Posterior vena cava (tissue), 2 donors: ENCODE results near the gene CDC73. TPM values are rescaled to one million over a fixed set of nuclear protein-coding genes. Genes with fewer than 3 reads are reported as not detected.
A peak's percentile ranks its signal among the peaks of the same experiment; 100 is the strongest.
"Not testable (repeated sequence)": the region's sequence is repeated elsewhere in the genome, so short reads cannot be mapped to it uniquely, and the experiment has no call there.

Source experiments
- DNase-seq: peaks from one replicate; pipeline ENCODE4 v3.0.0-alpha.2; 2020; ENCODE audit warnings: low spot score
- intact Hi-C, 2 donors: fragments of 100-400 bp; cut with DNase I; formaldehyde crosslinking; loops; one replicate each; pipeline versions ENCODE4 v1.14.1 to v1.14.2; 2022 to 2023
- total RNA-seq, 2 donors: library from RNA; stranded (reverse); fragmentation: NEBNext Ultra II Directional; extraction: Animal tissue kit (Norgen Biotek cat#: 25700); gene quantifications; one replicate each; pipeline ENCODE4 v1.2.1, GENCODE V29; 2021
- donor health status: DM: yes; HTN: yes; CAD: no.
- donor health status: DM: yes; HTN: yes; CAD: no.

The CDC73 gene
- total RNA-seq, 2 donors from 2014 or later: 70.0 to 79.1 TPM

GRCh38 chr1:193111641-193112090 is 10.2 kb upstream of the CDC73 start:
- intact Hi-C loops: loop anchor here in 1 of 2 donors (10.0 kb wide), 1 partner anchor 47 kb away; no protein-coding TSS in a partner anchor
- DNase-seq: peak; percentile 89

- intact Hi-C loops: loop anchor here in 1 of 2 donors (10.0 kb wide), 1 partner anchor 49 kb away; no protein-coding TSS in a partner anchor
- DNase-seq: no peak
Observed at GRCh38 chr1:193113258-193113991, 8.4 kb upstream of the CDC73 start.

DNA sequence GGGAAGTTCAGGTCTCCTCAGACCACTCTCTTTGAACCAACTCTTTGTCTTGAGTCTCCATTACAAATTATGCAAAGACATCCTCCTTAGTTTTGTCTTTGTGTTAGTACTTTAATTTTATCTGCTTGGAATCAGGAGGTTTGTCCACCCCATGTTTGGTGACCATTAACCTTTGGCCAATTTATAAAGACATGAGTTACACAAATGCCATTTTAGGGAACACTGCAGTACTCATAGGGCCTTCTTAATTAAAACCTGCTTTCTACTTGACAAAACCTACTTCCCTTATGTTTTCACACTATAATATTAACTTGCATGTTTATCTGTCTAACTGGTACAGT is 7.9 kb upstream of the CDC73 start:
- DNase-seq: no peak
- intact Hi-C loops: loop anchor here in 1 of 2 donors (10.0 kb wide), 1 partner anchor 49 kb away; no protein-coding TSS in a partner anchor

- no peak for DNase-seq
- intact Hi-C loops: loop anchor here in 1 of 2 donors (10.0 kb wide), 1 partner anchor 50 kb away; no protein-coding TSS in a partner anchor
Observed at GRCh38 chr1:193114485-193115095, 7.2 kb upstream of the CDC73 start.

DNA sequence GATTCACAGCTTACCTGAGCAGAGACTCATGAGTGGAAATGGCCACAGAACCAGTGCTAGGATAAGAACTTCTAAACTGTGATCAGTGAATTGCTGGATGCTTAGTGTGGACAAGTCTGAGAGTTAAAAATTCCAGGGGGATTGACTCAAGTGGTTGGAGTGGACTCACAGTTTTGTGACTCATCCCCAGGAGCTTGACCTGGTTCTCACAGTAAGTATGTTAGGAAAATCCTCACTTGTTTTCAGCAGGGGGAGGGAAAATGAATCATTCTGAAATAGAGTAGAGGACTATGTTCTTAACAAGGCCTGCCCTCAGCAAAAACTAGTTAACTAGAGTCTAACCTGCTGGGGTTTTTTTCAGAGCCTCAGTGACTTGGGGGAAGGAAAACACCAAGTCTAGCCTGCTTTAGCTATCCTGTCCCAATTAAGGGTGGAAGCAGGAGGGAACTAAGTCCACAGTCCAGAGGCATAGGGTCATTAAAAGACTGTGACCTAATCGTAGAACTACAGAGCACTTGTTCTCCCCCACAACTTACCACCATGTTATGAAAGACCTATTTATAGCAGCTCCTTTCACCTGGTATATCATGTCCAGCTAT is 6.1 kb upstream of the CDC73 start:
- no peak for DNase-seq
- intact Hi-C loops: loop anchor here in 1 of 2 donors (10.0 kb wide), 1 partner anchor 51 kb away; no protein-coding TSS in a partner anchor

GRCh38 chr1:193117167-193117566 is 4.7 kb upstream of the CDC73 start:
- DNase-seq: not testable (repeated sequence)
- intact Hi-C loops: loop anchor here in 1 of 2 donors (10.0 kb wide), 1 partner anchor 52 kb away; no protein-coding TSS in a partner anchor

DNA sequence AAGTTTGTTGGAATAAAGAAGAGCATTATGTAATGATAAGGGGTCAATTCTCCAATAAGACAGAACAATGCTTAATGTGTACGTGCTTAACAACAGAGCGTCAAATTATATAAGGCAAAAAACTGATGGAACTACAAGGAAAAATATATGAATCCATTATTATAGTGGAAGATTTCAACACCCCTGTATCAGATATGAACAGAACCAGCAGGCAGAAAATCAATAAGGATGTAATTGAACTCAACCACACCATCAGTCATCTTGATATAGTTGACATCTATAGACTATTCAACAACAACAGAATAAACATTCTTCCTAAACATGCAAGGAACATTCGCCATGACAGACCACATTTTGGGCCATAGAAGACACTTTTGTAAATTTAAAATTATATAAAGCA is 3.6 kb upstream of the CDC73 start:
- DNase-seq: no peak
- intact Hi-C loops: loop anchor here in 1 of 2 donors (10.0 kb wide), 1 partner anchor 53 kb away; no protein-coding TSS in a partner anchor

DNA sequence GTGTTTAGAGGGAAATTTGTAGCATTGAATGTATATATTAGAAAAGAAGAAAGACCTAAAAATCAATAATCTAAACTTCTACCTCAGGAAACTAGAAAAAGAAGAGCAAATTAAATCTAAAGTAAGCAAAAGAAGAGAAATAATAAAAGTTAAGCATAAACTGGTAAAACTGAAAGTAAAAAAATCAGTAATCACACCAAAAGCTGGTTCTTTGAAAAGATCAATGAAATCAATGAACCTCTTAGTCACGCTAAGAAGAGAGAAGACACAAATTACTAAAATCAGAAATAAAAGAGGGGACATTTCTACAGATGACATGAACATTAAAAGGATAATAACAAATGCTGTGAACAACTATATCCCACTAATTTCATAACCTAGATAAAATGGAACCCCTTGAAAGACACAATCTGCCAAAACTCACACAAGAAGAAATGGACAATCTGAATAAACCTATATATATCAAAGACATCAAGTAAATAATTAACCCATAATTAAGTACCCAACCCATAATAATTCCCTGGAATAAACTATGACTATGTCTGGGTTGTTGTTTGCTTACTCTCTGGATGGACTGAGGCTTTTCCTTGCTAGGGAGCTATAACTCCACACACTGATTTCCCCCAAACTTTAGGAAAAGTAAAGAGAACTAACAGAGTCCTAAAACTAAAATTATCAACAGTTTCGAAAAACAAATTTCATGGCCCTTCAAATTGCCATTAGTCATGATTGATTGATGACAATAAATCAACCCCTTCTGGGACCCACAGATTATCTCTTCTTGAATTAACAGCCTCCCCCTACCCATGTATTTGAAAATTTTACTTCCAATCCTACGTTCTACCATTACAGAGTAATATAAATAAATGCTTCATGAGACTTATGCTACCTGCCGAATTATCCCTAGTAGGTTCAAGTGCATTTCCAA is 2.8 kb upstream of the CDC73 start:
- intact Hi-C loops: loop anchor here in 1 of 2 donors (10.0 kb wide), 1 partner anchor 54 kb away; no protein-coding TSS in a partner anchor
- no peak for DNase-seq

- no peak for DNase-seq
- intact Hi-C loops: loop anchor here in 1 of 2 donors (2.0 to 10.0 kb wide), 2 partner anchors 60 to 646 kb away; no protein-coding TSS in a partner anchor
Observed at GRCh38 chr1:193120604-193121166, 1.1 kb upstream of the CDC73 start.

DNA sequence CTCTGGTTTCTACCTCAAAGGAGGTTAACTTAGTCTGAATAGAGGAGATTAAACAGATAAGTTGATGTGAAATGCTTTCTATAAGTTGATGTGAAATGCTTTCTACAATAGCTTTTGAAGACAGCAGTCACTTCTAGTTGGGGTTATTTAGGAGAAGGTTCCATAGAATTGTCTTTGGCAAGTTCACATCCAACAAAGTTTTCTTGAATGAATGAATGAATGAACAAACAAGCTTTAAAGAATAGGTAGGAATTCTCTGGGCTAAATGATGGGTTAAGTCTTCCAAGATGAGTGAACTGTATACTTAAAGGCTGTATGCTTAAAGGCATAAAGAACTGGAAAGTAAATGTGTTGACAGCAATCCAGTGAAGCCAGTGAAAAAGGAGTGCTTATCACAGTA is 1.9 kb downstream of the CDC73 start:
- intact Hi-C loops: loop anchor here in 1 of 2 donors (10.0 kb wide), 1 partner anchor 649 kb away; no protein-coding TSS in a partner anchor
- DNase-seq: no peak

GRCh38 chr1:193125369-193125768 is 3.5 kb downstream of the CDC73 start:
- DNase-seq: no peak
- intact Hi-C loops: loop anchor here in 1 of 2 donors (10.0 kb wide), 1 partner anchor 651 kb away; no protein-coding TSS in a partner anchor

DNA sequence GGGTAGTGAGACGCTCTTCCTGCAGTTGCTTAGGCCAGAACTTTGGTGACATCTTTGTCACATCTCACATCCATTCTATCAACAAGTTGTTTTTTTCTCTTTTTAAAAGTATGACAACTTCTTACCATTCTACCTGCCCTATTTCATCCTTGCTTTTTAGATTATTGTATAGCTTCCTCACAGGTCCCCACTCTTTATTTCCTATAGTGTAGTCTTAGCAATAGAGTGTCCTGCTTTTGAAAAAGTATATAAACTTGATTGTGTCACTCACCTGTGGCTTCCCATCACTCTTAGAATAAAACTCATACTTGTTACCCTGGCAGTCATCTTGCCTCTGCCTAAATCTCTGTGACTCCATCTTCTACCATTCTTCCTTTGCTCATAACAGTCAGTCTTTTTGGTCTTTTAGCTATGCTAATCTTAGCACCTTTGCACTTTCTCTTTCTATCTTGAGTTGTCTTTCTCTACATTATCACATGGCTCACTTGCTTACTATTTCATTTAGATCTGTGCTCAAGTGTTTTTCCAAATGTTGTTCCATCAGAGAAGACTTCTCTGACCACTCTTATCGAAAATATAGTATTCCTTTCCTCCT is 9.5 kb downstream of the CDC73 start:
- DNase-seq: no peak
- intact Hi-C loops: no loop called here

DNA sequence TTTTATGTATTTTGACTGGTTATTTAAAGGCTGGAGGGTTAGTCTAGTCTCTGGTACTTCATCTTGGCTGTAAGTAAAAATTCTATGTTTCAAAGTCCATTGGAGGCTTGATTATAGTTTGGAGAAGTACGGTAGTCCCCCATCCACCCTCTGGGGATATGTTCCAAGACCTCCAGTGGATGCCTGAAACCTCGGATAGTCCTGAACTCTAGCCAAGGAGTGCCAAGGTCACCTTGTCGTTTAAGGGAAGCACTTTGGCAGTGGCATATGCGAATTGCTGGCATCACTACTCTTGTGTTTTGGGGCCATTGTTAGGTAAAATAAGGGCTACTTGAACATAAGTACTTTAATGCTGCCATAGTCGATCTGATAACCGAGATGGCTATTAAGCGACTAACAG is 18.4 kb downstream of the CDC73 start:
- intact Hi-C loops: no loop called here
- no peak for DNase-seq

- DNase-seq: no peak
- intact Hi-C loops: no loop called here
Observed at GRCh38 chr1:193141804-193142203, 20.0 kb downstream of the CDC73 start.

DNA sequence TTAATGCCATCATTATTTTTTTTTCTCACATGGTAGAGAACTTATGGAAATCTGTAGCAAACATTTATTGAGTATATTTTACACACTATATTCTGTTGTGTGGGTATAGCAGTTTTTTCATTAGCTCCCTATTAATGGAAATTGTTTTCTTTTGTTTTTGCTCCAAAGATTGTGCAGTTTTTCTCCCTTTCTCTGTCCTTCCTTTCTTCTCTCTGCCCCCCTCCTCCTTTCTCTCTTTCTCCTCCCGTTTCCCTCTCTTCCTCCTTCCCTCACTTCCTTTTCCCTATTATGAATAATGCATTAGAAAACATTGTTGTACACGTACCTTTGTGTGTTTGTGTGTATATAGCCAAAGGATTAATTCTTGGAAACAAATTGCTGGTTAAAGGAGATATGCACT is 20.6 kb downstream of the CDC73 start:
- DNase-seq: no peak
- intact Hi-C loops: no loop called here

GRCh38 chr1:193143285-193143684 is 21.5 kb downstream of the CDC73 start:
- intact Hi-C loops: no loop called here
- no peak for DNase-seq

- intact Hi-C loops: no loop called here
- DNase-seq: no peak
Observed at GRCh38 chr1:193144361-193144938, 22.6 kb downstream of the CDC73 start.

DNA sequence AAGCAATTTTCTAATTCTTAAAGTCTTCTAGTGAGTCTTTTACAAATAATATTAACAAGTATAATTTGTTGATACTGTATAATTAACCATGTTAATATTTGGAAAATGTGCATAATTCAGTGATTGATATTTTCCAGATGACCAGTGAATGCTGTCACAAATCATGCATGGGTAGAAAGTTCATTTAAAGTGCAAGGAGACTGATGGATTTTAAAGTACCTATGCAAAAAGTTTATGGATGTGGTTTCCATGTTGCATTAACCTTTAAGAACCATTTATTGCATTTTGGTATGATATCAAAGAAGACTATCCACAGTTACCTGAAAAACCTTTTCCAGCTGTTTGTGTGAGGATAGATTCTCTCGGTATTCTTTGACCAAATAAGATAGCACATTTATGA is 23.2 kb downstream of the CDC73 start:
- intact Hi-C loops: no loop called here
- no peak for DNase-seq
